ENCODE results near the gene PRRX2.
"Not testable (repeated sequence)": the region's sequence is repeated elsewhere in the genome, so short reads cannot be mapped to it uniquely, and the experiment has no call there.

The PRRX2 gene

DNA sequence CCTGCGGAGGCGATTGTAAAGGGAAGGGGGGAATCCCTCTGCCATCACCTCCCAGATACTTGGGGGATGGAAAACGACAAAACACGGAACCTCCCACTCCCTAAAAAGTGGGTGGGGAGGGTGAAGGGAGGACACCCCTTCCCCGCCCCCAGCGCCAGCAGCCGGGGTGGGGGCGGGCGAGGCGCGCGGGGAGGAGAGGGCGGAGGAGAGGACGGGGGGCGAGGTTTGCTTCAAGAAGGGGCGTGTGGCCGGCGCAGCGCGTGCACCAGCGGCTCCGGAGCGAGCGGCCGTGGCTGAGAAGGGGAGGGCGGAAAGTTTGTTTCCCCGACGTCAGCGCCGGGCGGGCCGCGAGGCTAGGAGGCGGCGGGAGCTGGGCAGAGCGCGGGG is at the start of gene PRRX2:
Gene PRRX2, plus strand, starts transcription at position 259 of the 387 bp plus-strand sequence. CDS start 221 bp downstream, outside the sequence.
- DNase-seq: peak; percentile 55

DNA sequence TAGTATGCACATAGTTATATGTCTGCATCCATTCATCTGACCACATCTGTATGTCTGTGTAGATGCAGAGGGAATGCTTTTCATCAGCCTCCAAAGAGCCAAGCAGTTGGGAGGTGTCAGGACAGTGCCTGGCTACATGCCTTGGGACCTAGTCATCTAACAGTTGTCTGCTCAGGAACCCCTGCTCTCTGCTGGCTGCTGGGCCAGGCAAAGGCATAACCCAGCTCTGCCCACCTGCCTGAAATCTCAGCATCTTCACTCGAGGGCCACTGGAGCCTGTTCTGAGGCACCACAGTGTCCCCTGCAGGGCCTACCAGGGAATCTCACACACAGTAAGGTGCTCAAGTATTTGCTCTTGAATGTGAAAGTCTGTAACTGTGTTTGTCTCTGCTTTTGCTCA is 48.3 kb upstream of the PRRX2 start:
- peak; percentile 87 for DNase-seq

- no peak for DNase-seq
Measured at GRCh38 chr9:129619787-129620668, 45.4 kb upstream of the PRRX2 start.

GRCh38 chr9:129620669-129621295 is 44.7 kb upstream of the PRRX2 start, which contains the start of gene C9orf50:
TSS of gene C9orf50 (minus strand) at chr9:129621101. CDS start at chr9:129620574, 527 bp downstream.
- no peak for DNase-seq

- peak; percentile 60 for DNase-seq
Measured at GRCh38 chr9:129623331-129623730, 42.1 kb upstream of the PRRX2 start.

GRCh38 chr9:129624168-129624759 is 41.2 kb upstream of the PRRX2 start:
- peak; percentile 57 for DNase-seq

- no peak for DNase-seq
Measured at GRCh38 chr9:129624947-129625346, 40.5 kb upstream of the PRRX2 start.

DNA sequence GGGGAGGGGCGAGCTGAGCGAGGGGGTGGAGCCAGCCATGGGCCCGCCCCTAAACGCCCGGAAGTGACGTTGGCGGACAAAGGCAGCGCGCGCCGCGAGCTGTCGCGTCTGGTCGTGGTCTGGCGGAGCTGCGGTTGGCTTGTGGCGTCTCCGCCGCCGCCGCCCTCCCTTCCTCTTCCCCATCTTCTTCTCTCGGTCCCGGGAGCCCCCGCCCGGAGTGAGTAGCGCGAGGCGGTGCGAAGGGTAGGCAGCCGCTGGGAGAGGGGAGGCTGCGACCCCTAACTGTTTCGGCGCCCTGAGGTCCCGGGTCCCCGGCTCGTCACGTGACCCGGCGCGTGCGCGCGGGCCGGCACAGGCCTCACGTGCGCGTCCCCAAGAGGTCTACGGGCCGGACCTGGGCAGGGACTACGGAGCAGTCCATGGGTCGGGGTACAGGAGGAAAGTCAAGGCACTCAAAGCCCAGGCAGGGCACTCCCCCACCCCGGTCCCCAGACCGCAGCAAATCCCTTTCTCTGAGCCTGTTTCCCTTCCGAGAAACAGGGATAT is 39.3 kb upstream of the PRRX2 start, which contains the start of gene NTMT1:
Gene NTMT1, plus strand, starts transcription at position 85 of the 546 bp plus-strand sequence. CDS start 6,541 bp downstream, outside the sequence.
- peak; percentile 81 for DNase-seq

- peak; percentile 90 for DNase-seq
Measured at GRCh38 chr9:129626625-129627284, 38.7 kb upstream of the PRRX2 start.

- DNase-seq: peak; percentile 50
Measured at GRCh38 chr9:129627556-129628440, 37.6 kb upstream of the PRRX2 start.

DNA sequence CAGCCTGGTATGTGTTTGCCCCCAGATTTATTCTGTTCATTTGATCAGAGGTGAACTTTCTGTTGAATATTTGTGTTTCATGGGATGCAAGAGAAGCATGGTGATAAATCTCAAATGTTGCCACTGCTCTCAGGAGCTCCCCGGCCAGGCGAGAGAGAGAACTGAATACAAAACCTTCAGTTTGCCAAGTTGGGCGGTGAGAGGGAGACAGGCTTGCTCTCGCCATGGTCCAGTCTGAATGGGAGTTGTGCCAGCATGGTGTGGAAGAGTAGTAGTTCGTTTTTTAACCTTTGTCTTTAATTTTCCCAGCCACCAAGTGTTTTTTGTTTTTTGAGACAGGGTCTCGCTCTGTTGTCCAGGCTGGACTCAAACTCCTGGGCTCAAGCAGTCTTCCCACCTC is 36.7 kb upstream of the PRRX2 start:
- no peak for DNase-seq

DNA sequence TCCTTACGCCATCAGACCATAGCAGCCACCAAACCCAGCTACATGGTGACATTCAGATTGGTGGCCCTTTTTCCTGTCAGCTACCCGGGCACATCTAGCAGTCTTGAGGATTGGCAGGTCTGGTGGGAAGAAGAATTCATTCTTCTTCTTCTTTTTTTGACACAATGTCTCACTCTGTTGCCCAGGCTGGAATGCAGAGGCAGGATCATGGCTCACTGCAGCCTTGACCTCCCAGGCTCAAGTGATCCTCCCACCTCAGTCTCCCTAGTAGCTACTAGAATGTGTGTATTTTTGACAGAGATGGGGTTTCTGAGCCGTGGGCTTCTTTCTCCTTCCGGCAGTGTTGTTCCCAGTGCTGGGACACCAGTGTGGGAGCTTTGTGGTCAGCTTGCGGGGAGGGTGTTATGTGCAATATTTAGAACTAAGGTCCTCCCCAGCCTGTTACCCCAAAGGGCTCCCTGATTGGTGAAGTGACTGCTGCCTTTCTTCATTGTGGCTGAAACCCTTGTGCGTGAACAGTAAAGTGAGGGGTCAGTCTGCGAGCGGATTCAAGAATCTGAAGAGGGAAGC is 36.1 kb upstream of the PRRX2 start:
- no peak for DNase-seq

GRCh38 chr9:129630967-129631673 is 34.3 kb upstream of the PRRX2 start:
- no peak for DNase-seq

DNA sequence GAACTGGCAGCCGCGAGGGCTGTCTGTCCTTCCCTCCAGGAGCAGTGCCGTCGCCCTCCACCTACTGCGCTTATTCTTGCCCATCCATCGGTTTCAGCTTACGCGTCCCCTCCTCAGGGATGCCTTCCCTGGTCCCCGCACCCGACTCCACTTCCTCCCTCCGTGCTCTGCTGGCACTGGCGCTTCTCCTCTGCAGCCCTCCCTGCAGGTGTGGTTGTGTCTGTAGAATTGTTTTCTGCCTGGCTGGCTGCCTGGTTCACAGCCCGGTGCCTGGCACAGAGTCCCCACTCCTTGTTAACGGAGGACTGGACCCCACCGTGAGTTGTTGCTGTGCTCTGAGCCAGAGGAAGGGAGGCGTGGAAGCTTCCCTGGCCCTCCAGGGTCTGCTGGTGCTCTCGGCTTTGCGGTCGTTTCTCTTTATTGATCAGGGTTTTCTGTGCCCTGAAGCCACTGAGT is 33.7 kb upstream of the PRRX2 start:
- no peak for DNase-seq

DNA sequence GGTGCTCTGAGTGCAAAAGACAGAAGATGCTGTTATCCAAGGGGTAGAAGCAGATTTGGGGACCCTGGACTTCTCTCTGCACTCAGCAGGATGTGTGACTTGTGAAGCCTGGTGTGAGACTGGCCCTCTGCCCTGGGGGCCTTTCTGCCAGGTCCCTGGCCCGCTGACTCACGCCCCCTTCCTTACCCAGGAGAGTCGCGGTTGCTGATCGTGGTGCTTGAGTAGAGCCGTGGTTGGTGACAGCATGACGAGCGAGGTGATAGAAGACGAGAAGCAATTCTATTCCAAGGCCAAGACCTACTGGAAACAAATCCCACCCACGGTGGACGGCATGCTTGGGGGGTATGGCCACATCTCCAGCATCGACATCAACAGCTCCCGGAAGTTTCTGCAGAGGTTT is 33.0 kb upstream of the PRRX2 start:
- peak; percentile 39 for DNase-seq

- no peak for DNase-seq
Measured at GRCh38 chr9:129633207-129633606, 32.2 kb upstream of the PRRX2 start.

- no peak for DNase-seq
Measured at GRCh38 chr9:129633848-129634247, 31.6 kb upstream of the PRRX2 start.

DNA sequence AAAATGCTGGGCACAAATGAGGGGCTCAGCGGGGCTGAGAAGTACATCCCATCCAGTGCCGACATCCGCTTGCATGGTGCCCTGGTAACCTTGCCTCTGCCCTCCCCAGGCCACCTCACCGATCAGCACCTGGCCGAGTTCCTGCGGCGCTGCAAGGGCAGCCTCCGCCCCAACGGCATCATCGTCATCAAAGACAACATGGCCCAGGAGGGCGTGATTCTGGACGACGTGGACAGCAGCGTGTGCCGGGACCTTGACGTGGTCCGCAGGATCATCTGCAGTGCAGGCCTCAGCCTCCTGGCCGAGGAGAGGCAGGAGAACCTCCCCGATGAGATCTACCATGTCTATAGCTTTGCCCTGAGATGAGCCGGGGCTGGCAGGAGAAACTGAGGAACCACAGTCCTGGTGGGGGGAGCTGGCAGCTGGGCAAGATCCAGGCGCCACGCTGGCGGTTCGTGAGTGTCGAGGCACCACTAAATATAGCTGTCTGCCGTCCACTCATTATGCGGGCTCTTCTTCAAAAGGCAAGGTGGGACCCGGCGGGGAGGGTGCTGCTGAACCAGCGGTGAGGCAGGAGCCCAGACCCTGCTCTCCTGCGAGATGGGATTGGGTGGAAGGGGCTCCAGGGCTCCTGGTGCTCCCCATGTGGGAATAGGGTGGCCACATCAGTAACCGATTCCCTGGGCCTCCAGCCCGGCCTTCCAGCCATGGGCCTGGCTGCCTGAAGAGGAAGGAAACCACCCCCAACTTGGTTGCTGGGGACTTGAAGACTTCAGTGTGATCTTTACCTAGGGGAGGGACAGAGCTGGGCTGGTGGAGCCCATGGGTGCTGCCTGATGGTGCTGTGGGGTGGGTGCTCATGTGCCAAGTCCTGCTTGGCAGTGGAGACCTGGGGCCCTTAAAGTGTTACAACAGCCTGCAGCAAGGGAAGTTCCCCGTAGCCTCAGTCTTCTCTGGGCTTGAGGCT is 30.1 kb upstream of the PRRX2 start:
- DNase-seq: no peak

GRCh38 chr9:129636343-129636742 is 29.1 kb upstream of the PRRX2 start:
- not testable (repeated sequence) for DNase-seq
